NCI-H2196 treated with DMSO at 0.1 percent for 48 hours (cell line): ENCODE measurements around the gene TSR1.
"Not testable (repeated sequence)": the region's sequence is repeated elsewhere in the genome, so short reads cannot be mapped to it uniquely, and the experiment has no call there.

Experiments
- DNase-seq: peaks from one replicate; lab custom pipeline; 2025; ENCODE audit not compliant: unreplicated experiment; lab: John Stamatoyannopoulos, UW

The TSR1 gene

GRCh38 chr17:2338315-2338657 lies 2.0 kb upstream of the TSR1 start:
- no peak for DNase-seq

- DNase-seq = no peak
These were observed 1.5 kb upstream of the TSR1 start for GRCh38 chr17:2337544-2338314.

GRCh38 chr17:2336852-2337543 lies 741 bp upstream of the TSR1 start, which contains the start of gene SGSM2:
SGSM2 (plus strand) TSS chr17:2337501; CDS start chr17:2337689, 188 bp downstream.
- DNase-seq = peak; percentile 3

GRCh38 chr17:2335726-2336214 lies 487 bp downstream of the TSR1 start:
- no peak for DNase-seq

- no peak for DNase-seq
These were observed 5.0 kb downstream of the TSR1 start for GRCh38 chr17:2331303-2331702.

- no peak for DNase-seq
These were observed 12.5 kb downstream of the TSR1 start for GRCh38 chr17:2323629-2324314.

- no peak for DNase-seq
These were observed 14.9 kb downstream of the TSR1 start for GRCh38 chr17:2321399-2321798.

- no peak for DNase-seq
These were observed 17.2 kb downstream of the TSR1 start for GRCh38 chr17:2319051-2319450.

- no peak for DNase-seq
These were observed 18.5 kb downstream of the TSR1 start for GRCh38 chr17:2317796-2318195.

- not testable (repeated sequence) for DNase-seq
These were observed 19.4 kb downstream of the TSR1 start for GRCh38 chr17:2316916-2317205.

GRCh38 chr17:2312736-2313135 lies 23.5 kb downstream of the TSR1 start:
- DNase-seq = no peak

- no peak for DNase-seq
These were observed 26.7 kb downstream of the TSR1 start for GRCh38 chr17:2309338-2310154.

GRCh38 chr17:2304931-2305330 lies 31.3 kb downstream of the TSR1 start:
- no peak for DNase-seq

GRCh38 chr17:2303204-2304188 lies 32.8 kb downstream of the TSR1 start, which contains the start of the genes SMG6 and SRR:
SMG6 (minus strand) TSS chr17:2303785; CDS start chr17:2303720, 65 bp downstream.
SRR (plus strand) TSS chr17:2303950; CDS start chr17:2315561, 11,611 bp downstream.
- peak; percentile 57 for DNase-seq

- DNase-seq = no peak
These were observed 33.5 kb downstream of the TSR1 start for GRCh38 chr17:2302778-2303203.

GRCh38 chr17:2299756-2300155 lies 36.5 kb downstream of the TSR1 start:
- no peak for DNase-seq

GRCh38 chr17:2299136-2299535 lies 37.1 kb downstream of the TSR1 start:
- no peak for DNase-seq

- no peak for DNase-seq
These were observed 39.2 kb downstream of the TSR1 start for GRCh38 chr17:2297023-2297422.

GRCh38 chr17:2295575-2295974 lies 40.7 kb downstream of the TSR1 start:
- DNase-seq = no peak

GRCh38 chr17:2292100-2292499 lies 44.2 kb downstream of the TSR1 start:
- DNase-seq = no peak
